Activated T-cell treated with anti-CD3 and anti-CD28 coated beads, Interleukin-2, amount 50 U/mL, for 24 hours (primary cell): ENCODE measurements around the gene CENPF.
A peak's percentile ranks its signal among the peaks of the same experiment; 100 is the strongest.

Source experiments
- DNase-seq: peaks from one replicate; pipeline ENCODE4 v3.0.0-alpha.2; 2020
- H3K27ac Mint-ChIP-seq: 2 replicates; pipeline ENCODE4 v1.8.0; 2020; ENCODE audit warnings: mild to moderate bottlenecking, mixed read lengths
- H3K27me3 Mint-ChIP-seq: 2 replicates; pipeline ENCODE4 v1.8.0; 2020; ENCODE audit warnings: mixed read lengths
- H3K36me3 Mint-ChIP-seq: 2 replicates; pipeline ENCODE4 v1.8.0; 2020; ENCODE audit warnings: low read depth, mixed read lengths
- H3K4me1 Mint-ChIP-seq: 2 replicates; pipeline ENCODE4 v1.8.0; 2020; ENCODE audit warnings: low read depth, mixed read lengths
- H3K4me3 Mint-ChIP-seq: 2 replicates; pipeline ENCODE4 v1.8.0; 2020; ENCODE audit warnings: mild to moderate bottlenecking, moderate library complexity, mixed read lengths
- H3K9me3 Mint-ChIP-seq: 2 replicates; pipeline ENCODE4 v1.8.0; 2020; ENCODE audit warnings: mixed read lengths

CENPF gene

GRCh38 chr1:214602764-214603657, at the start of gene CENPF:
CENPF (plus strand) TSS chr1:214603195; CDS start chr1:214613755, 10,560 bp downstream.
- H3K27me3 Mint-ChIP-seq = no peaks in the 10 kb centered on the region
- peaks cover 18% of the 10 kb centered on the region for H3K4me1 Mint-ChIP-seq
- no peaks in the 10 kb centered on the region for H3K9me3 Mint-ChIP-seq
- H3K27ac Mint-ChIP-seq = peak within 1 kb of the TSS; percentile 93
- H3K36me3 Mint-ChIP-seq = peaks cover 13% of the 10 kb centered on the region
- peak; percentile 91 for DNase-seq
- peak within 1 kb of the TSS; percentile 93 for H3K4me3 Mint-ChIP-seq

- H3K9me3 Mint-ChIP-seq = no peaks in the 10 kb centered on the region
- peaks cover 1% of the 10 kb centered on the region for H3K4me1 Mint-ChIP-seq
- no peak for DNase-seq
- H3K4me3 Mint-ChIP-seq = no peak overlapping the region
- no peaks in the 10 kb centered on the region for H3K36me3 Mint-ChIP-seq
- H3K27me3 Mint-ChIP-seq = peaks cover 49% of the 10 kb centered on the region
- no peak overlapping the region for H3K27ac Mint-ChIP-seq
These were observed 44.9 kb upstream of the CENPF start for GRCh38 chr1:214557952-214558735.

DNA sequence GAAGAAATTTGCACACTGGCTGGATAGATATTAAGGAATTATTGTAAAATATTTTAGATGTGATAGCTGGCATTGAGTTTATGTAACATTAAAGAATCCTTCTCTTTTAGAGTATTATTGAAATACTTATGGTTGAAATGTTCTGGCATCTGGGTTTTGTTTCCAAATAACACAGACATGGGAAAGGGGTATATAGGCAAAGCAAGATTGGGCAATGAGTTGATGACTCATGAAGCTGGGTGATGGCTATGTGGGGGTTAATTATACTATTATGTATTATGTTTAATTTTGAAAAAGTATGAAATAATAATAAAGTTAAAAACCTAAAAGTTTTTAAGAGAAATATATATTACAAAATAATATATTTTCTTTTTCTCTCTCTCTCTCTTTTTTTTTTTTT, 39.1 kb upstream of the CENPF start:
- peaks cover 35% of the 10 kb centered on the region for H3K27me3 Mint-ChIP-seq
- no peak overlapping the region for H3K4me3 Mint-ChIP-seq
- H3K27ac Mint-ChIP-seq = no peak overlapping the region
- no peaks in the 10 kb centered on the region for H3K36me3 Mint-ChIP-seq
- no peaks in the 10 kb centered on the region for H3K9me3 Mint-ChIP-seq
- peaks cover 10% of the 10 kb centered on the region for H3K4me1 Mint-ChIP-seq
- no peak for DNase-seq

GRCh38 chr1:214565310-214565709, 37.7 kb upstream of the CENPF start:
- Mint-ChIP-seq H3K27me3 (peaks cover 30% of the 10 kb centered on the region), H3K4me1 (peaks cover 10% of the 10 kb centered on the region), H3K9me3 (no peaks in the 10 kb centered on the region), H3K36me3 (no peaks in the 10 kb centered on the region), H3K27ac (no peak overlapping the region), H3K4me3 (no peak overlapping the region)
- DNase-seq = no peak

GRCh38 chr1:214566158-214567104, 36.6 kb upstream of the CENPF start:
- H3K4me1 Mint-ChIP-seq = peaks cover 10% of the 10 kb centered on the region
- DNase-seq = no peak

GRCh38 chr1:214567481-214567980, 35.5 kb upstream of the CENPF start:
- peaks cover 10% of the 10 kb centered on the region for H3K4me1 Mint-ChIP-seq
- no peak overlapping the region for H3K27ac Mint-ChIP-seq
- no peaks in the 10 kb centered on the region for H3K36me3 Mint-ChIP-seq
- peaks cover 14% of the 10 kb centered on the region for H3K27me3 Mint-ChIP-seq
- H3K4me3 Mint-ChIP-seq = no peak overlapping the region
- no peaks in the 10 kb centered on the region for H3K9me3 Mint-ChIP-seq
- no peak for DNase-seq

More at GRCh38 chr1:214566158-214567104, 36.6 kb upstream of the CENPF start:
- H3K27ac Mint-ChIP-seq = peak overlapping the region; percentile 39
- H3K4me3 Mint-ChIP-seq = no peak overlapping the region
- H3K9me3 Mint-ChIP-seq = no peaks in the 10 kb centered on the region
- peaks cover 24% of the 10 kb centered on the region for H3K27me3 Mint-ChIP-seq
- H3K36me3 Mint-ChIP-seq = no peaks in the 10 kb centered on the region

DNA sequence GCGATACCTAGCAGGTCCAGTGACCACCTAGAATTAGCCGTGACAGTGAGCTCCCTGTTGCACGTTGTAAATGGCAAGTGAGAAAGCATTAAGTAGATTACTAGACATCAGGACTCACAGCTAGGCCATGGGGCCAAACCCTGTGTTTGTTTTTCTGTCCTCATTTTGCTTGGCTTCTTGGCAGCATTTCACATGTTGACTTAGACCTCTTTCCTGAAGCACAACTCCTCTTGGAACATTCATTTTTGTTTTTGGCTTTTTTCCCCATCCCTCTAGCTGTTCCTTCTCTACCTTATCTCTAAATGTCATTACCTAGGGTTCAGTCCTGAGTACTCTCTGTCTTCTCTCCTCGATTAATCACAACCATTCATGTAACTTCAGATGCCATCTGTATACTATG, 34.7 kb upstream of the CENPF start:
- Mint-ChIP-seq H3K36me3 (no peaks in the 10 kb centered on the region), H3K9me3 (no peaks in the 10 kb centered on the region), H3K27me3 (peaks cover 12% of the 10 kb centered on the region), H3K4me1 (peaks cover 9% of the 10 kb centered on the region), H3K27ac (no peak overlapping the region), H3K4me3 (no peak overlapping the region)
- DNase-seq = no peak

DNA sequence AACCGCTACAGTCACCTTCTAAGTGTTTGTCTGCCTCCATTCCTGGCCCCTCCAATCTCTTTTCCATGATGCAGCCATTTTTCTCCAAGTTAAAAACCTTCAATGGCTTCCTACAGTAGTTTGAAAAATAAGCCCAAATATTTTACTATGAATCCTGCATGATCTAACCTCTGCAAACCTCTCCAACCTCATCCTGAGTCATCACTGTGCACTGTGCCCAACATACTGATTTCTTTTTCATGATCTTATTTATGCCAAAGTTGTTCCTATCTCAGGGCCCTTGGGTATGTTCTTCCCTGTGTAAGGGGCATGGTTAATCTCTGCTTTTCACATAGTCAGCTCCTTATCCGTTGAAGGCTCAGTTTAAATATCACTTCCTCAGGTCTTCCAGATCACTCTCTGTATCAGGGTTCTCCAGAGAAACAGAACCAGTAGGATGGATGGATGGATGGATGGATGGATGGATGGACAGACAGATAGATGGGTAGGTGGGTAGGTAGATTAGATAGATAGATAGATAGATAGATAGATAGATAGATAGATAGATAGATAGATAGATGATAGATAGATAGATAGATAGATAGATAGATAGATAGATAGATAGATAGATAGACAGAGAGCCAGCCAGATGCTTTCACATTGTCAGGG, 33.5 kb upstream of the CENPF start:
- Mint-ChIP-seq H3K36me3 (no peaks in the 10 kb centered on the region), H3K27me3 (peaks cover 12% of the 10 kb centered on the region), H3K4me3 (no peak overlapping the region), H3K27ac (no peak overlapping the region), H3K9me3 (no peaks in the 10 kb centered on the region), H3K4me1 (peaks cover 9% of the 10 kb centered on the region)
- DNase-seq = no peak

DNA sequence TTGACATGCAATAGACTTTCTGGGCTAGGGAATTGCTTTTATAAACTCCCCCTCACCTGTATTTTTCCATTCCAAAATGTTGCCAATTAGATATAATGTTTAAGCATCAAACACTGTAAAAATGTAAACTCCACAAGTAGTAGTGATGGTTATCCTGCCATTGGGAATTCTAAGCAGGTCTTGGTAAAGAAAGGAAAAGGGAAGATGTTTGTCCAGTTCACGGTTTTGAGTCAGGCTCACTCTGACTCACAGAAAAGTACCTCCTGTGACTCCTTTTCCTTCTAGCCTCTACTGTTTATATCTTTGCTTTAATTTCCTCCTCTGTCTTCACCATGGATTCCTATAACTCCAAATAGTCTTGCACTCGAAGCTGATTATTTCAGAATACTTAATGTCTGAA, 32.6 kb upstream of the CENPF start:
- peaks cover 8% of the 10 kb centered on the region for H3K27me3 Mint-ChIP-seq
- H3K9me3 Mint-ChIP-seq = no peaks in the 10 kb centered on the region
- H3K36me3 Mint-ChIP-seq = no peaks in the 10 kb centered on the region
- no peak overlapping the region for H3K4me3 Mint-ChIP-seq
- H3K27ac Mint-ChIP-seq = no peak overlapping the region
- peaks cover 9% of the 10 kb centered on the region for H3K4me1 Mint-ChIP-seq
- no peak for DNase-seq

DNA sequence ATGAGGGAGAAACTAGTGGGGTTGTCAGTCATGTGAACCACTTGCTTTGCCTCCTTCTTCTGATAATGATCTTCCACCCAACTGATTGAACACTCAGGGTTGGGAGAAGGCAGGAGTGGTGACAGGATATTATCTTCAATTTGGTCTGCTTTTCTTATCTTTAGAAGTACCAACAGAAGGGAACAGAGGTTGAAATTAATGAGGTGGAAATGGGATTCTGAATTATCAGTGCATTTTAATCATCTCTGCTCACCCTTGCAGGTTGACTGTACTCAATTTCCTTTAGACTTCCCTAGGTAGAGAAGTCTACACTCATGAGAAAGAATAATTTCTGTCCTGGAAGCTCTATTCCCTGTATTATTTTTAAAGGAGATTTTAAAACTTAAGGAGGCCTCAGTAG, 31.7 kb upstream of the CENPF start:
- Mint-ChIP-seq H3K4me3 (no peak overlapping the region), H3K27me3 (peaks cover 8% of the 10 kb centered on the region), H3K27ac (no peak overlapping the region), H3K9me3 (peaks cover 6% of the 10 kb centered on the region), H3K4me1 (peaks cover 9% of the 10 kb centered on the region), H3K36me3 (peaks cover 3% of the 10 kb centered on the region)
- DNase-seq = no peak

GRCh38 chr1:214573386-214574318, 29.3 kb upstream of the CENPF start:
- H3K27ac Mint-ChIP-seq = no peak overlapping the region
- peaks cover 10% of the 10 kb centered on the region for H3K27me3 Mint-ChIP-seq
- no peak overlapping the region for H3K4me3 Mint-ChIP-seq
- H3K36me3 Mint-ChIP-seq = peaks cover 9% of the 10 kb centered on the region
- H3K9me3 Mint-ChIP-seq = peaks cover 23% of the 10 kb centered on the region
- no peak for DNase-seq
- H3K4me1 Mint-ChIP-seq = no peaks in the 10 kb centered on the region

DNA sequence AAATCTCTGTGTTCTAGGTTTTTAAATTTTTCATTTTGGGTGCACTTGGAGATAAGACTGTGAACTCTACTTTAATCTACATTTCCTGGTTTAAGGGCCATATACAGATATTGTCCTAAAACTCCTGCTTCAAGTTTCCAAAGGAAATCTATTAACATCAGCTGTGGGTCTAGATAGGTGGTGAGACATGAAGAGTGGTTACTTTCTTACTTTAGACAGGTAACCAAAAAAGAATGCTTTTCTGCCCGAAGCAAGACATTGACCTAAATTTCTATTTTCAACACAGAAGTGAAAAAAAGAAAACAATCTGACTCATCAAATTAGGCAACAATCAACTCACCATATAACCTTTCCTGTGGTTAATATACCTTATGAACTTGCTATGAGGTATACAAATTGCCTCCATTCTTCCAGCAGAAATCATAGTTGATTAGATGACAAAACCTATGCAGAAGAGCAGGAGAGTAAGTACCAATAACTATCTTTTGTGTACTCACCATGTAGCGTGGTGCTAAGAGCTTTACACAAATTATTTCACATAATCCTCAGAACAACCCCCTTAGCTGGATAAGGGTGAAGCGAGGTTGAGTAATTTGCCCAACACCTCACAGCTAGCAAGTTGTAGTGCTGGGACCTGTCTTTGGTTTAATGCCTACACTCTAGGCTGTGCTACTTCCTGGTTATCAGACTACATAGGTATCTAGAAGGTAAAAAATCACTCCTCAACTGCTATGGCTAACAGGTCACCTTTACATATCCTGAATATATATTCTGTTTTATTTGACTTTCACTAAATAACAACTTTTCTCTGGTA, 28.2 kb upstream of the CENPF start:
- no peak overlapping the region for H3K4me3 Mint-ChIP-seq

More for the DNA sequence above, 28.2 kb upstream of the CENPF start:
- Mint-ChIP-seq H3K27me3 (peaks cover 7% of the 10 kb centered on the region), H3K4me1 (no peaks in the 10 kb centered on the region), H3K9me3 (peaks cover 23% of the 10 kb centered on the region), H3K36me3 (peaks cover 9% of the 10 kb centered on the region), H3K27ac (no peak overlapping the region)
- no peak for DNase-seq
